Measurements from ENCODE around the gene KIF2A. TPM values are rescaled to one million over a fixed set of nuclear protein-coding genes. Genes with fewer than 3 reads are reported as not detected.

Gene KIF2A
- total and polyA plus RNA-seq, 2 of the 13 experiments (the other 11 are each of a cell fraction or from before 2014, with no cell fraction given) = 8.5 to 19.2 TPM

- TF ChIP-seq PAXIP1 (CRISPR knock-in tag; conservative IDR thresholded peaks at IDR 0.05) (0 out of 2 replicates have a peak, but pooled peaks have one; percentile 23), SRF (IDR thresholded peaks at IDR 0.05; ENCODE audit: low read depth, low read length) (no peak), GPBP1L1 (CRISPR knock-in tag; IDR thresholded peaks at IDR 0.05) (no peak), DMTF1 (CRISPR knock-in tag; IDR thresholded peaks at IDR 0.05) (no peak), ZNF75D (CRISPR knock-in tag; IDR thresholded peaks at IDR 0.05; ENCODE audit: borderline replicate concordance) (no peak), ZNF543 (CRISPR knock-in tag; IDR thresholded peaks at IDR 0.05) (no peak), DMAP1 (CRISPR knock-in tag; IDR thresholded peaks at IDR 0.05) (0 out of 2 replicates have a peak, but pooled peaks have one; percentile 50), HIVEP1 (CRISPR knock-in tag; IDR thresholded peaks at IDR 0.05) (peak; percentile 59; the same call in 1 of the 2 replicates), PPARG (CRISPR knock-in tag; conservative IDR thresholded peaks at IDR 0.05) (peak; percentile 80; the same call in 1 of the 2 replicates), ZFP82 (CRISPR knock-in tag; IDR thresholded peaks at IDR 0.05; ENCODE audit: borderline replicate concordance) (no peak; the same call in 1 of the 2 replicates), ZNF562 (CRISPR knock-in tag; IDR thresholded peaks at IDR 0.05; ENCODE audit: borderline replicate concordance) (peak; percentile 64; the same call in 1 of the 2 replicates), ZNF609 (CRISPR knock-in tag; IDR thresholded peaks at IDR 0.05; ENCODE audit: borderline replicate concordance) (no peak)
Observed at GRCh38 chr5:62305715-62306322, at the start of gene KIF2A (continued).
